Ammon's horn (tissue), 1 donor: Measurements from ENCODE around the gene DOCK4.
A peak's percentile ranks its signal among the peaks of the same experiment; 100 is the strongest.

Experiments used
- DNase-seq: peaks from one replicate; pipeline ENCODE4 v3.0.0-alpha.2; 2016; ENCODE audit warnings: low spot score

Gene DOCK4

DNA sequence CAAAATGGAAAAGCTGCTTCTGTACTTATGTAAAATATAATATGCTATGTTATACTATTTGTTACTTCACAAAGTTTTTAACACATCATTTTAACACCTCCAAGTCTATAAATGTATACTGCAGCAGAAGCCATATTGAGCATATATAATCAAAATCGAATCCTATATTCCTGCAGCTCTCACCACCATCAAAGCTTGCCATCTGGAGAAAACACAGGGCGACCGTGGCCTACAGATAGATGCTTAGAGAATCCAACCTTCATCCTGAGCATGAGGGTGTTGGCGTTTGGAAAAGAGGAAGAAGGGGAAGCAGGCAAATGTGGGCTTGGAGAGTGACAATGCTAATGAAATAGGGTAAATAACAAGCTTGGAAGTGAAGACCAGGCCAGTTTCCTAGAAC, 385.2 kb downstream of the DOCK4 start:
- no peak for DNase-seq

- no peak for DNase-seq
Measured at GRCh38 chr7:111820621-111821020, 385.6 kb downstream of the DOCK4 start.

DNA sequence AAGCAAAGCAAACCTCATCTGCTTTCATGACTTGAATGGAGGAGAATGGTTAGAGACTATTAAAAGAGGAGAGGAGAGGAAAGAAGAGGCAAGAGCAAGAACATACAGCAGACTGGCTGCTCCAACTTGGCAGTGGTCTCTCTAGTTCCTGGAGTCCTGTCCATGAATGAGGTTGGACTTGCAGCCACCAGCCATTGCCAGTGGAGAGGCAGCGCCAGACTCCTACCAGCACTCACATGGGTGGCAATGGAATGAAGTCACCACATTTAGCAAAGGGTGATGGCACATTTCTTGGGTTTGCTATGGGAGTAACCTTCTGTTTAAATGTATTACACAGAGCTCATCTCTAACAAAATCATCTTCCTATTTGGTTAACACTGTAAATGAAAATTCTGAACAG, 386.1 kb downstream of the DOCK4 start:
- no peak for DNase-seq

DNA sequence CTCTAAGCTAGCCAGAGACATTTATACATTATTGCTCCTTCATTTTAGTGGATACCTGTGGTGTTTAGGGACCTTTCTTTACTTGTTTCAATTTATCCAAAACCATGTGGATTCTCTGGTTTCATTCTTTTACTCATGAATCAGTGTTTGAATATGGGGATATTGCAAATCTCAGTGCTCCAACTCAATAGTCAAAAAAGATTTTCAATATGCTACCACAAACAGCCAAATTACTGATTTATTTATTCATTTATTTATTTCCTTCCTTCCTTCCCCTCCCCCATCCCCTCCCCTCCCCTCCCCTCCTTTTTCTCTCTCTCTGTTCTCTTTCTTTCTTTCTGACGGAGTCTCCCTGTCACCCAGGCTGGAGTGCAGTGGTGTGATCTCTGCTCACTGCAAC, 390.8 kb downstream of the DOCK4 start:
- DNase-seq: no peak

DNA sequence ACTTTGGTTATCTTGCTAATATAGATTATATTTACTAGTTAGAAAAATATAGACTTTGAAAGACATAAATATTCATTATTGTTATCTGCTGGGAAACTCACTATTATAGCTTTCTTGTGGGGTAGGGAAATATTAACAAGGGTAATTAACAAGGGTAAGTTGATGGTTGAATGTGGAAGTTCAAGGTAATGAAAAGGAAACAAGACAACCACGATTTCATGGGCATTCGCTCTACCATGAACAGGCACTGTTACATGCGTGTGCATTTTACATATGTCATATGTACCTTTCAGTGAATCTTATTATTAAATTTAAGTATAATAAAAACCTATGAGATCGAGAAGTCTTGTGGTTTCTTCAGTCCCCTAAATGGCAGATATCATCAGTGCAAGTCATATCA, 392.9 kb downstream of the DOCK4 start:
- DNase-seq: no peak

- DNase-seq: no peak
Measured at GRCh38 chr7:111806232-111806631, 400.0 kb downstream of the DOCK4 start.

DNA sequence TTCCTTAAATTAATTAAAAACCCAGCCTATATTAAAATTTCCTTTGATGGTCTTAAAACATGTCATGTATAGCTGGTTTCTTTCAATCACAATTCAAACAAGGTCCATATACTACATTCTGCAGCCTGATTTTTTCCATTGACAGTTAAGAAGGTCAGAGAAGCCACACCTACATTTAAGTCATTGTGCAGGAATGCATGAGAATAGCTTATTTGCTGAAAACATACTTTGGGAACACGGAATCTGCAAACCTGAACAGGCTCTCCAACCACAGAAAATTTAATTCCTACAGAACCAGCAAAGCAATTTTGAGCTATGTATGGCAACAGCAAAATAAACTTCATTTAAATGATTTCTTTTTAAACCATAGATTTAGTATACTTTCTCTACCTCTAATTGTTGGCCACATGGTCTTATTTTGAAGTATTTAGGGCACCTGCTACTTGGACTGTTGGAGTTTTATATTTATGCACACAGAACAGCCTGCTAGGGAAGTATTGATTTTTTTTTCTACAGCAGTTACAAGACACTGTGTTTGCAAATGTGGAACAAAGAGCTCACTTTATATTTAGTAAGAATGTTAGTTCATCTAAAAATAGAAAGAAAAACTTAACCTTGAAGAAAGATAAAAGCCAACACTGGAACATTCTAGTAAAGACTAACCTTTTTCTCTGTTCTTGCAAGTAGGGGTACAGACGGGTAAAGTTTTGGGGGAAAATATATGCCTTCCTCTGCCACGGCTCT, 403.0 kb downstream of the DOCK4 start:
- DNase-seq: no peak

GRCh38 chr7:111802194-111802772, 403.9 kb downstream of the DOCK4 start:
- no peak for DNase-seq

- DNase-seq: no peak
Measured at GRCh38 chr7:111801277-111801676, 404.9 kb downstream of the DOCK4 start.

GRCh38 chr7:111796671-111797070, 409.5 kb downstream of the DOCK4 start:
- no peak for DNase-seq

- DNase-seq: no peak
Measured at GRCh38 chr7:111789870-111790269, 416.3 kb downstream of the DOCK4 start.

DNA sequence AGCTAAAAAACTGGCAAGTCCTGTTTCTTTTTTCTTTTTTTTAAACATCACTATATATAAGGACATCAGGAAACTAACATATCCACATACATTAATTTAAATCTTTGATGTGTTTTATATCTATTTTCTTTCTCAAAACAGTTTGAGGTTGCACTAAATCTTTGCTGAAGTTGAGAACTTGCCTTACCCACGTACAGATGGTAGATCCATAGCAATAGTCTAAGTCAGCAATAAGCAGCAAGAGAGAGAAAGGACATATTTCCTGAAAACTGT, 417.2 kb downstream of the DOCK4 start:
- no peak for DNase-seq

DNA sequence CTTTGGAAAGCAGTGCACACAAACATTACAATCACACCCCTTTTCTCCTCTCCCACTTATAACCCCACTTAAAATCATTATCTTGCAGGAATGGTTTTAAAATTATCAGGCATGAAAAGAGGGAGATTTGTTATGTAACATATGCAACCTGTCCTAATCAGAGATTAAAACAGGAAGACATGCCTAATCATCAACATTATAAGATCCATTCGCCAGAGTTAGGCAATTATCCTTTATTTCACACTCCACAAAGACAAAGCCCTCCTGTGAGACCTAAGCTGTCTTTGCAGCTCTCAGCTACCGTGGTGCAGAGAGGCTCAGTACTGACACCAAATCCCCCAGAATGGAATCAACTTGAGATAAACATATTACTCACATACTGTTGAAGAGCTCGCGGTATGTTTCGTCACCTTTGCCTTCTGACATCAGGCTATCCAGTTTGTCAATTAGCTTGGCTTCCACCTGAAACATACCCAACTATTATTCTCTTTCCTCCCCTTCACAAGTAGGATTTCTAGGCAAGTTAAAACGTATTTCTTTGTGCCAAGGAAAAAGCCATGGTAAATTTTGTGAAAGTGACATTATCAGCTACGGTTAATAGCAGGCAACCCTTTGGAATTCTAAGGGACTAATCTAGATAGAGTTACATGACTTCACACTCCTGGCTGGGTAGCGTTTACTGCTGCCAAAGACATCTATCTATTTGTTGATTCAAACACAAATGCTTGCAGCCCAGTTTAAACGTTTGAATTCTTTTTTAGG, 417.7 kb downstream of the DOCK4 start:
- DNase-seq: peak; percentile 14

DNA sequence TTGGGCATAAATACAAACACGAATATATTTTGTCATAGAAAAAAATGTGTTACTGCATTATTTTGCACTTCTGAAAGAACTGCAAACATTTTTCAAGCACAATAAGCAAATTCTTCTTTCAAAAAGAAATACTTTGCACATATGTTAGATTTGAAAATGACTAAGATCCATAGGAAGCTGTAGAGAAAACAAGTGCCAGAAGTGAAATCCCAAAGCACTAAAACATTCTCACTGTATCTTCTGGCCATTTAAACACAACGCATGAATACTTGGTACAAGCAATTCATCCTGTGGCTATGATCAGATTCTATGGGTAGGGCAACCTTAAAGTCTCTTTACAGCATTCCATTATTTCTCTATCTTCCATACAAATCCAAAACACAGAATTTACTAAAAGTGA, 418.5 kb downstream of the DOCK4 start:
- no peak for DNase-seq

DNA sequence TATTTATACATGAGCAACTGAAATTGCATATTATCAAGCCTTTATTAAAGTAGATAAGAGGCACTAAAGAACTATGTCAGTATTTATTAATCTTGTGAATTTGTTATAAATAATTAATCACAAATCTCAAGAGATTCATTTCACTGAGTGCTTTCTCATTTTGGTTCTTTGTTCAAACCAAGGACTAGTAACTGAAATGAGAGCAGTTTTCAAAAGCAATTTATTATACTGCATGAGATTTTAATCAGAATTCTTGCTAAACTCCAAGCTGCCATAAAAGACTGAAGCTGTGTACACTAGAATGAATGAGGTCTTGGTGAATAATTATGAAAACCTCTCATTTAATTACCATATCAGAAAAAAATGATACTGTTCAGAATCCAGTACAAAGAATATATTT, 419.1 kb downstream of the DOCK4 start:
- DNase-seq: no peak

DNA sequence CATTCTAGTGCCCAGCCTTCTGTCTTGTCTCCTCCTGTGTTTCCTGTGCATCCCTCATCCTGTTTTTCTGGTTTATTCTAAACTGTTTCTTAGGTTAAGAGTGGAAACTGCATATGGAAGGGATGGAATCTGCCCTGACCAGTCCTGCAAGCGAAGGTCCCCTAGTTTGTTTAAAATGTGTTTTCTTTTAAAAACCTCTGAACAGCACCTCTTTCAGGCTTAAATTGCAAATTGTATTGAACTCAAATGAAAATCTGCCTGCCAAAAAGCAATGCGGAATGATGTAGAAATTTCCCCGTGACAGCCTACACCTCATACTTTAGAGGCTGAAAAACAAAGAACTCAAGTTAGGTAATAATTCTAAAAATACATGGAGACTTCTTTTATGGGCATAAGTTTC, 421.1 kb downstream of the DOCK4 start:
- DNase-seq: no peak

- peak; percentile 54 for DNase-seq
Measured at GRCh38 chr7:111784296-111784695, 421.9 kb downstream of the DOCK4 start.

DNA sequence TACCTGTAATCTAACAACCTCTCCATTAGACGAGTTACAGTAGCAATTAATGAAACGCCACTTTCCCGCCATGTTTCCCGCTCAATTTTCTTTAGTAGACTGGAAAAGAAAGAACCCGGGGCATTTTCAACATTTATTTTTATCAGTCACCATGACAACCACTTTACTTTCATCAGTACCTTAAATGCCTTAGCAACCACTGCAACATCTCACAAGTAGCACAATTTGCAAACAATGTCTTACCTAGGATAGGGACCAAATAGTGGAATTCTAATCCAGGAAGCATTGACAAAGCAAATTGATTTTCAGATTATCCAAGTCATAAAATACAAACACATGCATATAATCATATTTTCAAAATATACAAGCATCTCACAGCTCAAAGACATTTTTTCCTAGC, 422.3 kb downstream of the DOCK4 start:
- DNase-seq: no peak

- no peak for DNase-seq
Measured at GRCh38 chr7:111780527-111780926, 425.7 kb downstream of the DOCK4 start.

GRCh38 chr7:111775206-111775605, 431.0 kb downstream of the DOCK4 start:
- no peak for DNase-seq

DNA sequence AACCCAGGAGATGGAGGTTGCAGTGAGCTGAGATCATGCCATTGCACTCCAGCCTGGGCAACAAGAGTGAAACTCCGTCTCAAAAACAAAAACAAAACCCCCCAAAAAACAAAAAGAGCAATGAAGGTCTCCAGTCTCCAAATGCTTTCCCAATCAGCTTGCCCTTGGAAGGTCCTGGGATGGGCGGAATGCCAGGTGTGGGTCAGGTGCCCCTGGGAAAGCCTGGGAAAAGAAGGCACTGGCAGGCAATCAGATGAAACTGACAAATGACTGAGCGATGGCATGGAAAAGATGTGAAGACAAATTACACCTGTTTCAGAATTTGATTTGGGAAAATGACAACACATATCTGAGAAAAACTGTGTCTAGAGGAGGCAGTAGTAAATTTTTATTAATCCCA, 433.5 kb downstream of the DOCK4 start:
- no peak for DNase-seq

DNA sequence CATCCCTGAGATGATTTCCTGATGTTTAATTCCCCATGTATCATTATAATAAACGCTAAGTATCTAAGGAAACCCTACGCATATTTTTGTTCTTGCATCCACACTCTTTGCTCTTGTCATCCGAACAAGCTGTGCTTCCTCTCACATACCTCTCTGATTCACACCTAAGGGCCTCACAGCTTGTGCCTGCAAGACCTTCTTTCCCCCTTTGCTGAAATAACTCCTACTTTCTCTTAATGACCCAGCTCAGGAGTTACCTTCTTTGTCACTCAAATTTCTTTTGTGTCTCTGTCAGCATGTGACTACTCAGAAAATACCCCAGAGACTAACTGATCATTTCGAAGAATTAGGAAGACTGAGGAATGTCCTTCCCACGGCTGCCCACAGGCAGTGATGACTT, 434.6 kb downstream of the DOCK4 start:
- DNase-seq: no peak

DNA sequence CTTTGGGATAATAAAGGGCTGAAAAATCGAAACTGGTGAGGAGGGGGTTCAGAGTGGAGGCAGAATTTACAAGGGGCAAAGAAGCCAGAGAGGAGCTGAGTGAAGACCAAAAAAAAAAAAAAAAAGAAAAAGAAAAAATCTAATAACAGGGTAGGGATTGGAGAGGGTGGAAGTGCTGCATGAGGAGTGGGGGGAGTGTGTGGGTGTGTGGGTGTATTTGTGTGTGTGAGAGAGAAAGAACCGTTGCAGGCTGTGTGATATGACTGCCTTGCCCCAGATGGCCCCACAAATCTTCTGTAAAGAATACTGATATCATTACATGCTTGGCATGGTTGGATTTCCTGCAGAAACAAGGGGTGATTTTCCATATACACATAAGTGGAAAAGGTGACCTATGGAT, 436.1 kb downstream of the DOCK4 start:
- peak; percentile 47 for DNase-seq
